IMR-90 (cell line): ENCODE results near the gene DHCR24. TPM values are rescaled to one million over a fixed set of nuclear protein-coding genes. Genes with fewer than 3 reads are reported as not detected.

Source experiments
- ATAC-seq: fragments of 200-7000 bp; cut with Tn5 transposase; 2 replicates; pipeline ENCODE4 v1.9.1; 2020; ENCODE audit warnings: low read depth, mild to moderate bottlenecking, moderate library complexity
- BruUV-seq: library from RNA; stranded (reverse); fragments of 400-500 nt; replicated peaks from 2 replicates; lab custom pipeline; 2021; lab: Mats Ljungman, UMichigan
- CTCF ChIA-PET: fragments of 300-600 bp; formaldehyde crosslinking; extraction: SDS; loops from one replicate; lab custom pipeline; 2021; ENCODE audit warnings: antibody characterized with exemption; lab: Yijun Ruan, JAX
- POLR2A ChIA-PET: fragments of 300-600 bp; sonication (Branson Sonifier 250); formaldehyde crosslinking; loops from one replicate; lab custom pipeline; 2022; ENCODE audit warnings: antibody characterized with exemption; ENCODE audit not compliant: unreplicated experiment; lab: Charles Lee
- DNase-seq: peaks from one replicate; pipeline ENCODE4 v3.0.0; 2013
- H2AFZ ChIP-seq: replicated peaks from 2 replicates; pipeline ENCODE3; 2013; ENCODE audit warnings: low read length, mild to moderate bottlenecking; ENCODE audit not compliant: poor library complexity
- H2AK5ac ChIP-seq: 2 replicates; pipeline ENCODE4 v1.6.1; 2013; ENCODE audit warnings: low read depth, low read length, inconsistent platforms
- H2AK9ac ChIP-seq: replicated peaks from 2 replicates; pipeline ENCODE3; 2013; ENCODE audit warnings: mild to moderate bottlenecking, low read depth, low read length, moderate library complexity; ENCODE audit not compliant: poor library complexity
- H2BK120ac ChIP-seq: 2 replicates; pipeline ENCODE4 v1.6.1; 2013; ENCODE audit warnings: low read depth, low read length, inconsistent platforms
- H2BK15ac ChIP-seq: 3 replicates; pipeline ENCODE4 v1.6.1; 2013; ENCODE audit warnings: low read depth, low read length, inconsistent platforms
- H2BK20ac ChIP-seq: 2 replicates; pipeline ENCODE4 v1.6.1; 2013; ENCODE audit warnings: low read depth, mild to moderate bottlenecking, inconsistent platforms, low read length, moderate library complexity
- H2BK5ac ChIP-seq: 2 replicates; pipeline ENCODE4 v1.6.1; 2013; ENCODE audit warnings: mild to moderate bottlenecking, low read depth, low read length, inconsistent platforms; ENCODE audit not compliant: poor library complexity, severe bottlenecking
- H3K14ac ChIP-seq: replicated peaks from 2 replicates; pipeline ENCODE4 v1.6.1; 2013; ENCODE audit warnings: low read depth, low read length, inconsistent platforms
- H3K18ac ChIP-seq: 2 replicates; pipeline ENCODE4 v1.6.1; 2013; ENCODE audit warnings: low read depth, low read length, control low read depth
- H3K23ac ChIP-seq: 2 replicates; pipeline ENCODE4 v1.6.1; 2013; ENCODE audit warnings: low read depth, low read length, inconsistent platforms
- H3K27ac ChIP-seq: 2 replicates; pipeline ENCODE4 v1.5.1; 2013; ENCODE audit warnings: mild to moderate bottlenecking, control low read depth, low read length; ENCODE audit not compliant: insufficient read depth
- H3K27me3 ChIP-seq: 2 replicates; pipeline ENCODE4 v1.6.1; 2013; ENCODE audit warnings: low read length; ENCODE audit not compliant: control insufficient read depth, insufficient read depth
- H3K36me3 ChIP-seq: 2 replicates; pipeline ENCODE4 v1.6.1; 2013; ENCODE audit warnings: low read length, mixed read lengths; ENCODE audit not compliant: control insufficient read depth, insufficient read depth
- H3K4ac ChIP-seq: 2 replicates; pipeline ENCODE4 v1.6.1; 2013; ENCODE audit warnings: low read depth, low read length, inconsistent platforms
- H3K4me1 ChIP-seq: 2 replicates; pipeline ENCODE4 v1.6.1; 2013; ENCODE audit warnings: low read length, mixed read lengths; ENCODE audit not compliant: control insufficient read depth, insufficient read depth
- H3K4me2 ChIP-seq: 2 replicates; pipeline ENCODE4 v1.6.1; 2013; ENCODE audit warnings: low read depth, mild to moderate bottlenecking, control low read depth, low read length, moderate library complexity
- H3K4me3 ChIP-seq: 2 replicates; pipeline ENCODE4 v1.5.1; 2013; ENCODE audit warnings: low read depth, mild to moderate bottlenecking, control low read depth, low read length, moderate library complexity; ENCODE audit not compliant: insufficient read depth
- H3K56ac ChIP-seq: 2 replicates; pipeline ENCODE4 v1.6.1; 2013; ENCODE audit warnings: low read length, inconsistent platforms; ENCODE audit not compliant: insufficient read depth; ENCODE audit errors: extremely low read depth
- H3K79me1 ChIP-seq, 2 experiments: 2 replicates each; pipeline ENCODE4 v1.6.1; 2013; ENCODE audit warnings: low read length in 2 of 2, inconsistent platforms in 1 of 2, low read depth in 1 of 2
- H3K9ac ChIP-seq: 2 replicates; pipeline ENCODE4 v1.6.1; 2013; ENCODE audit warnings: low read depth, low read length, control low read depth
- H3K9me1 ChIP-seq: 2 replicates; pipeline ENCODE4 v1.6.1; 2013; ENCODE audit warnings: low read length, inconsistent platforms; ENCODE audit not compliant: insufficient read depth
- H3K9me3 ChIP-seq: 2 replicates; pipeline ENCODE4 v1.6.1; 2013; ENCODE audit warnings: low read length; ENCODE audit not compliant: control insufficient read depth, insufficient read depth
- H4K20me1 ChIP-seq: 2 replicates; pipeline ENCODE4 v1.6.1; 2013; ENCODE audit warnings: low read length, inconsistent platforms; ENCODE audit not compliant: insufficient read depth
- H4K5ac ChIP-seq: 2 replicates; pipeline ENCODE4 v1.6.1; 2013; ENCODE audit warnings: mild to moderate bottlenecking, low read depth, low read length, control low read depth
- H4K8ac ChIP-seq, 2 experiments: 2 replicates each; pipeline ENCODE4 v1.6.1; 2013; ENCODE audit warnings: low read depth in 2 of 2, low read length in 2 of 2, control low read depth in 1 of 2, inconsistent platforms in 1 of 2
- H4K91ac ChIP-seq: 2 replicates; pipeline ENCODE4 v1.6.1; 2013; ENCODE audit warnings: low read depth, low read length, inconsistent platforms; ENCODE audit not compliant: insufficient read depth
- BHLHE40 ChIP-seq: fragments of 150-350 bp; IDR thresholded peaks from 2 replicates; pipeline ENCODE4 v1.6.1; 2016; ENCODE audit warnings: mild to moderate bottlenecking, low read depth, low read length
- MAZ ChIP-seq: IDR thresholded peaks from 2 replicates; pipeline ENCODE4 v1.6.1; 2012; ENCODE audit warnings: low read depth, mild to moderate bottlenecking, low read length, improper control_type of control experiment, moderate library complexity, borderline replicate concordance
- MXI1 ChIP-seq: IDR thresholded peaks from 2 replicates; pipeline ENCODE4 v1.6.1; 2012; ENCODE audit warnings: low read depth, mild to moderate bottlenecking, low read length, moderate library complexity, borderline replicate concordance
- NFE2L2 ChIP-seq: fragments of 150-350 bp; IDR thresholded peaks from 2 replicates; pipeline ENCODE4 v1.6.1; 2016; ENCODE audit warnings: low read depth, mild to moderate bottlenecking, low read length
- RAD21 ChIP-seq: IDR thresholded peaks from 2 replicates; pipeline ENCODE4 v1.6.1; 2012; ENCODE audit warnings: low read length, improper control_type of control experiment
- RCOR1 ChIP-seq: IDR thresholded peaks from 2 replicates; pipeline ENCODE4 v1.6.1; 2012; ENCODE audit warnings: mild to moderate bottlenecking, low read length, improper control_type of control experiment; ENCODE audit not compliant: insufficient replicate concordance
- RFX5 ChIP-seq: IDR thresholded peaks from 2 replicates; pipeline ENCODE4 v1.8.0; 2012; ENCODE audit warnings: low read depth, mild to moderate bottlenecking, low read length, moderate library complexity
- WGBS, 2 experiments: methylation state at CpG; one replicate each; pipeline versions ENCODE4 v1.1.5 to v1.1.7; 2013; ENCODE audit warnings: missing lambda C conversion rate in 2 of 2; ENCODE audit not compliant: insufficient read length in 1 of 2; ENCODE audit errors: extremely low coverage in 2 of 2; 5-methylcytosine and 5-hydroxymethylcytosine counted together
- dilution Hi-C: fragments of 300-500 bp; cut with HindIII; formaldehyde crosslinking; loops from one replicate; pipeline ENCODE4 v1.14.3; 2018; ENCODE audit warnings: low sequenced_read_pairs; ENCODE audit not compliant: unreplicated experiment
- in situ Hi-C: fragments of 300-500 bp; cut with MboI; formaldehyde crosslinking; loops from 3 replicates; pipeline ENCODE4 v1.14.3; 2019; ENCODE audit warnings: low sequenced_read_pairs, inconsistent platforms, mixed read lengths
- intact Hi-C: fragments of 100-400 bp; cut with micrococcal nuclease; formaldehyde crosslinking; loops from 2 replicates; pipeline ENCODE4 v1.10.0; 2022
- polyA plus RNA-seq, 3 experiments: library from polyadenylated mRNA; depleted of rRNA; stranded (reverse); fragments of >200 nt; gene quantifications; 2 replicates each; pipeline ENCODE4 v1.2.3, GENCODE V29; 2012; ENCODE audit warnings: low replicate concordance in 1 of 3
- total RNA-seq: library from RNA; depleted of rRNA; stranded (reverse); fragments of >200 nt; gene quantifications from 2 replicates; pipeline ENCODE4 v1.2.3, GENCODE V29; 2012
- TF ChIP-seq, protein P1 (sequence below): fragments of 150-350 bp; IDR thresholded peaks from 2 replicates; pipeline ENCODE4 v1.6.1; 2017; ENCODE audit warnings: mild to moderate bottlenecking, antibody characterized with exemption, low read length, low read depth
- TF ChIP-seq, protein P2 (sequence below): conservative IDR thresholded peaks from 2 replicates; pipeline ENCODE4 v1.5.1; 2012; ENCODE audit warnings: mild to moderate bottlenecking, low read depth, low read length, improper control_type of control experiment

The DHCR24 gene
- total and polyA plus RNA-seq, 2 of the 4 experiments (the other 2 are of a cell fraction) = 130 to 194 TPM

DNA sequence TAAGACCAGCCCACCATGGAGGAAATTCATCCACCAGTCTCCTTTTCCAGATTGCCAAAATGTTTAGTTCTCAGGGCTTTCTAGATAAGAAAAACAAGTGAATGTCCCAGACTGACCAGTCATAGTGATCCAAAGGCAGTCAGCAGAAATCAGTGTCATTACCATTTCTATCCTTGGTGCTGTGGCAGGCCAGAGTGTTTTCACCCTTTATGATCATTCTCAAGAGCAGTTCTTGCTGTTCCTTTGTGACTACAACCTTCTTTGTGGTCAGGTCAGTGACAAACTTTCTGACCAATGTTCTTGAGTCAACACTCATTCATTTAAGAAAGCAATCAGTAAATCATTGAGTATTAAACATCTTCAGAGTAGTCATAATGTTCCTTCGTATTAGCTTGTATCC lies 7.3 kb upstream of the DHCR24 start:
- H3K23ac ChIP-seq = peak overlapping the region; percentile 90; the same call in 1 of the 2 replicates
- no peak overlapping the region for H3K4me3 ChIP-seq
- dilution Hi-C loops = no loop called here
- no peak overlapping the region for H2BK5ac ChIP-seq
- H3K27me3 ChIP-seq = no peaks in the 10 kb centered on the region; the same call in 1 of the 2 replicates
- H2BK15ac ChIP-seq = no peak overlapping the region
- no peak overlapping the region for H3K56ac ChIP-seq
- TF ChIP-seq BHLHE40 (no peak), RAD21 (no peak), RCOR1 (no peak), MXI1 (no peak), RFX5 (no peak), MAZ (no peak), NFE2L2 (no peak)
- TF ChIP-seq, protein P1, sequence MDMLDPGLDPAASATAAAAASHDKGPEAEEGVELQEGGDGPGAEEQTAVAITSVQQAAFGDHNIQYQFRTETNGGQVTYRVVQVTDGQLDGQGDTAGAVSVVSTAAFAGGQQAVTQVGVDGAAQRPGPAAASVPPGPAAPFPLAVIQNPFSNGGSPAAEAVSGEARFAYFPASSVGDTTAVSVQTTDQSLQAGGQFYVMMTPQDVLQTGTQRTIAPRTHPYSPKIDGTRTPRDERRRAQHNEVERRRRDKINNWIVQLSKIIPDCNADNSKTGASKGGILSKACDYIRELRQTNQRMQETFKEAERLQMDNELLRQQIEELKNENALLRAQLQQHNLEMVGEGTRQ = no peak
- TF ChIP-seq, protein P2, sequence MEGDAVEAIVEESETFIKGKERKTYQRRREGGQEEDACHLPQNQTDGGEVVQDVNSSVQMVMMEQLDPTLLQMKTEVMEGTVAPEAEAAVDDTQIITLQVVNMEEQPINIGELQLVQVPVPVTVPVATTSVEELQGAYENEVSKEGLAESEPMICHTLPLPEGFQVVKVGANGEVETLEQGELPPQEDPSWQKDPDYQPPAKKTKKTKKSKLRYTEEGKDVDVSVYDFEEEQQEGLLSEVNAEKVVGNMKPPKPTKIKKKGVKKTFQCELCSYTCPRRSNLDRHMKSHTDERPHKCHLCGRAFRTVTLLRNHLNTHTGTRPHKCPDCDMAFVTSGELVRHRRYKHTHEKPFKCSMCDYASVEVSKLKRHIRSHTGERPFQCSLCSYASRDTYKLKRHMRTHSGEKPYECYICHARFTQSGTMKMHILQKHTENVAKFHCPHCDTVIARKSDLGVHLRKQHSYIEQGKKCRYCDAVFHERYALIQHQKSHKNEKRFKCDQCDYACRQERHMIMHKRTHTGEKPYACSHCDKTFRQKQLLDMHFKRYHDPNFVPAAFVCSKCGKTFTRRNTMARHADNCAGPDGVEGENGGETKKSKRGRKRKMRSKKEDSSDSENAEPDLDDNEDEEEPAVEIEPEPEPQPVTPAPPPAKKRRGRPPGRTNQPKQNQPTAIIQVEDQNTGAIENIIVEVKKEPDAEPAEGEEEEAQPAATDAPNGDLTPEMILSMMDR = no peak
- H3K9ac ChIP-seq = no peak overlapping the region
- 0 out of 2 replicates have a peak overlapping the region, but pooled peaks have one; percentile 16 for H2AK5ac ChIP-seq
- H4K20me1 ChIP-seq = no peaks in the 10 kb centered on the region
- no peaks in the 10 kb centered on the region for H3K9me1 ChIP-seq
- H2AFZ ChIP-seq = peak overlapping the region; percentile 17
- H3K36me3 ChIP-seq = no peaks in the 10 kb centered on the region
- no peaks in the 10 kb centered on the region for H3K4me1 ChIP-seq
- no peak overlapping the region; the same call in 1 of the 2 replicates for H4K91ac ChIP-seq
- in situ Hi-C loops = no loop called here
- H3K14ac ChIP-seq = peak overlapping the region; percentile 67
- no peak overlapping the region for H3K4ac ChIP-seq
- CTCF ChIA-PET = no interaction called here
- no peak overlapping the region for H2BK120ac ChIP-seq
- no peak overlapping the region for H2AK9ac ChIP-seq
- no peak overlapping the region for H4K5ac ChIP-seq
- intact Hi-C loops = no loop called here
- no CpG with 5 or more reads among the region's 1 CpG for WGBS, 2 experiments
- no peaks in the 10 kb centered on the region for H3K79me1 ChIP-seq
- POLR2A ChIA-PET = interaction anchor here (1.0 kb wide), 1 partner anchor 9 kb away, joined by 3 read pairs; no protein-coding TSS in a partner anchor
- no TSS peak for BruUV-seq
- no peak overlapping the region for H4K8ac ChIP-seq
- no peak overlapping the region for H3K4me2 ChIP-seq
- no peak for ATAC-seq
- H2BK20ac ChIP-seq = 0 out of 2 replicates have a peak overlapping the region, but pooled peaks have one; percentile 30
- H3K18ac ChIP-seq = no peak overlapping the region
- H3K27ac ChIP-seq = no peak overlapping the region
- no peak for DNase-seq
- H3K9me3 ChIP-seq = no peaks in the 10 kb centered on the region
